Activated T-cell treated with anti-CD3 and anti-CD28 coated beads, Interleukin-2, amount 50 U/mL, for 24 hours (primary cell): Measurements from ENCODE around the gene RPS21.

Experiments used
- DNase-seq: peaks from one replicate; pipeline ENCODE4 v3.0.0-alpha.2; 2020
- H3K27ac Mint-ChIP-seq: 2 replicates; pipeline ENCODE4 v1.8.0; 2020; ENCODE audit warnings: mild to moderate bottlenecking, mixed read lengths
- H3K27me3 Mint-ChIP-seq: 2 replicates; pipeline ENCODE4 v1.8.0; 2020; ENCODE audit warnings: mixed read lengths
- H3K36me3 Mint-ChIP-seq: 2 replicates; pipeline ENCODE4 v1.8.0; 2020; ENCODE audit warnings: low read depth, mixed read lengths
- H3K4me1 Mint-ChIP-seq: 2 replicates; pipeline ENCODE4 v1.8.0; 2020; ENCODE audit warnings: low read depth, mixed read lengths
- H3K4me3 Mint-ChIP-seq: 2 replicates; pipeline ENCODE4 v1.8.0; 2020; ENCODE audit warnings: mild to moderate bottlenecking, moderate library complexity, mixed read lengths
- H3K9me3 Mint-ChIP-seq: 2 replicates; pipeline ENCODE4 v1.8.0; 2020; ENCODE audit warnings: mixed read lengths

RPS21 gene

DNA sequence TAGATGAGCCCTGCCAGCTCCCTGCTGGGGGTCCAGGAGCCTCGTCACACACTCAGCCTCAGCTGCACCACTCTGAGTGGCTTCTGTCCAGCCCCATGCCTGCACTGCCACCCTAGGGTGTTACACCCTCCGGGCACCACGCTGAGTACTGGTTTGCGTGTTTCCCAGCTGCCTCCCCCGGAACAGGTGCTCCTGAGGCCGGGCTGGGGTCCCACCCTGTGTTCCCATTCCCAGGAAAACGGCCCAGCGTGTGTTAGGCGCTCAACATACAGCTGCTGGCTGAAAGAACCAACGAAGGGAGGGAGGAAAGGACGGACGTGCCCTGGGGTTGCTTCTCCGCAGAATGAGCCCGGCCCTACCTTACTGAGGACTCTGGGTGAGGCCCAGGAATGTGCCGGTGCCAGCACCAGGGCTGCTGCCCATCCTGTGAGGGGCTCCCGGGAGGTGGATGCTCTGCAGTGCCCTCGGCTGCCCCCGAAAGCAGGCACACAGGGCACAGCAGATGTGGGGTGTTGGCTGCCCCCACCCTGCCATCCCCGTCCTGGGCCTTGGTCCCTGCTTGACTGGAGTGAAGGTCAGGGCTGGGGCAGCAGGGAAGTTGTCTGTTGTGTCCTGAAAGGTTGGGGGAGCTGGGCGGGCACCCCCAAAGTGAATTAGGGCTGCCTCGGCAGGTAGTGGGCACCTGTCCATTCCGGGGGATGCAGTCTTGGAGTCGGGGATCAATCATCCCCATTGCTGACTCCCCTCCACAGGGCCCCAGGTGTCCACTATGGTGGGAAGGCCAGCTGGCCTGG, 36.1 kb upstream of the RPS21 start:
- DNase-seq, result no peak
- no peak overlapping the region for H3K4me3 Mint-ChIP-seq
- peaks cover 1% of the 10 kb centered on the region for H3K27me3 Mint-ChIP-seq
- peaks cover 5% of the 10 kb centered on the region for H3K9me3 Mint-ChIP-seq
- H3K36me3 Mint-ChIP-seq, result no peaks in the 10 kb centered on the region
- H3K4me1 Mint-ChIP-seq, result no peaks in the 10 kb centered on the region
- H3K27ac Mint-ChIP-seq, result no peak overlapping the region

- no peak for DNase-seq
- peaks cover 5% of the 10 kb centered on the region for H3K9me3 Mint-ChIP-seq
- H3K27ac Mint-ChIP-seq, result no peak overlapping the region
- no peak overlapping the region for H3K4me3 Mint-ChIP-seq
- no peaks in the 10 kb centered on the region for H3K4me1 Mint-ChIP-seq
- H3K27me3 Mint-ChIP-seq, result peaks cover 6% of the 10 kb centered on the region
- no peaks in the 10 kb centered on the region for H3K36me3 Mint-ChIP-seq
These were observed 35.2 kb upstream of the RPS21 start for GRCh38 chr20:62351469-62352401.

DNA sequence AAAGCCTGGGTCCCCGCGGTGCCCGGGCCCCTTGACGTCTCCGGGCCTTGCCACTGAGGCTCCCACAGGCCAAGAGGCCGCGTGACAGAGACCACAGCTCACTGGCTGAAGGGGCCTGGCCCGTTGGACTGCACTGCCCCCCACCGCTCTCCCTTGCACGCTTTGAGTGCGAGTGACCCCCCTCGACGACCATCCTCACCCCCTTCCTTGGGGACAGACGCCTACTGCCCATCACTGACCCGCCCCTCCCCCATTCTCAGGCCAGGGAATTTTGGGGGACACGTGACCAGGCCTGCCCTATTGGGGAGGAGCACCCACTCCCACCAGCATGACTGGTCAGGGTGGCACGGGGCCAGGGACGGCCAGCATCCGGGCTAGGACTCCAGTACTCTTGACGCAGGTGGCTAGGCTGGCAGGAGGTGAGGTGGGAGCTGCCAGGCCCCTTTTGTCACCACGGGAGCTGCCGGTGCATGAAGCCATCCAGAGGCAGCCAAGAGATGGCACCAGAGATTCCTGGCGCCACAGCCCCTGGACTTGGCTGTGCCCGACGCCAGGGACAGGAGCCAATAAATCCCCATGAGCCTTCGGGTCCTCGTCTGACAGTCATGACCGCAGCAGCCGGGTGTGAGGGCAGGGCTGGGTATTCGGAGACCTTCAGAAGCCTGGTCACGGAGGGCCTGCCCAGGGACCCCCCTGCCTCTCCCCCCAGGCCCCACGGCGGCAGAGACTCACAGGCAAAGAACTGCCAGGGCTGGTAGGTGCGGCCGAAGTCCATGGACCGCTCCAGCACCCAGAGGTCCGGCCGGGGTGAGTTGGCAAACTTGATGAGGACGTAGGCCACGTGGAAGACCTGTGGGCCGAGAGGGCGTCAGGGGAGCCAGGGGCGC, 34.3 kb upstream of the RPS21 start:
- peaks cover 6% of the 10 kb centered on the region for H3K27me3 Mint-ChIP-seq
- no peak overlapping the region for H3K27ac Mint-ChIP-seq
- no peaks in the 10 kb centered on the region for H3K36me3 Mint-ChIP-seq
- DNase-seq, result no peak
- peaks cover 5% of the 10 kb centered on the region for H3K9me3 Mint-ChIP-seq
- no peaks in the 10 kb centered on the region for H3K4me1 Mint-ChIP-seq
- H3K4me3 Mint-ChIP-seq, result no peak overlapping the region

GRCh38 chr20:62353289-62354030, 33.4 kb upstream of the RPS21 start:
- no peaks in the 10 kb centered on the region for H3K36me3 Mint-ChIP-seq
- H3K9me3 Mint-ChIP-seq, result peaks cover 5% of the 10 kb centered on the region
- H3K27ac Mint-ChIP-seq, result no peak overlapping the region
- no peaks in the 10 kb centered on the region for H3K4me1 Mint-ChIP-seq
- H3K4me3 Mint-ChIP-seq, result no peak overlapping the region
- peaks cover 6% of the 10 kb centered on the region for H3K27me3 Mint-ChIP-seq
- DNase-seq, result no peak

- H3K4me3 Mint-ChIP-seq, result no peak overlapping the region
- H3K4me1 Mint-ChIP-seq, result no peaks in the 10 kb centered on the region
- H3K36me3 Mint-ChIP-seq, result no peaks in the 10 kb centered on the region
- peaks cover 6% of the 10 kb centered on the region for H3K27me3 Mint-ChIP-seq
- H3K9me3 Mint-ChIP-seq, result peaks cover 2% of the 10 kb centered on the region
- H3K27ac Mint-ChIP-seq, result no peak overlapping the region
- no peak for DNase-seq
These were observed 32.7 kb upstream of the RPS21 start for GRCh38 chr20:62354031-62354808.

DNA sequence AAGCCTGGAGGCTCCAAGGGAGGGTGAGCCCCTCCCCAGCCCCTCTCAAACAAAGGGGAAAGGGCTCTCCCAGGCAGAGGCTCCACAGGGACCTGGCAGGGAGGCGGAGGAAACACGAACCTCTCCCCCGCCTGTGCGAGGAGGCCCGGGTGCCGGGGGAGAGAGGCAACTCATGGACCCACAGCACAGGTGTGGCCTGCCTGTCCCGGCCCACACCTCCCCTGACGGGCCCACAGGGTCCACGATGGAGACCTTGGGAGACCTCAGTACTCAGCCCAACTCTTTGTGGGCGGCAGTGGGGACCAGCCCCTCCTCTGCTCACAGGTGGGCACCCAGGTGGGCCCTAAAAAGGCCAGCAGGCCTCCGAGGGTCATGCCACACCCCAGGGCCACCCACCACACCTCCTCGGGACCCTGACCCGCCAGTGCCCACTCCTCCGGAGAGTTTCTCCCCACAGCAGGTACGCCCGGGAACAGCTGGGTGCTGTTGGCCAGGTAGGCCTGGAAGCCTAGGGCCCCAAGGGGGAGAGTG, 32.0 kb upstream of the RPS21 start:
- no peak overlapping the region for H3K27ac Mint-ChIP-seq
- no peaks in the 10 kb centered on the region for H3K9me3 Mint-ChIP-seq
- no peak for DNase-seq
- H3K36me3 Mint-ChIP-seq, result no peaks in the 10 kb centered on the region
- H3K4me3 Mint-ChIP-seq, result no peak overlapping the region
- H3K27me3 Mint-ChIP-seq, result peaks cover 6% of the 10 kb centered on the region
- H3K4me1 Mint-ChIP-seq, result no peaks in the 10 kb centered on the region

- no peaks in the 10 kb centered on the region for H3K36me3 Mint-ChIP-seq
- no peak overlapping the region for H3K27ac Mint-ChIP-seq
- no peaks in the 10 kb centered on the region for H3K9me3 Mint-ChIP-seq
- H3K4me1 Mint-ChIP-seq, result no peaks in the 10 kb centered on the region
- H3K27me3 Mint-ChIP-seq, result peaks cover 6% of the 10 kb centered on the region
- no peak overlapping the region for H3K4me3 Mint-ChIP-seq
- DNase-seq, result no peak
These were observed 31.4 kb upstream of the RPS21 start for GRCh38 chr20:62355516-62355877.

DNA sequence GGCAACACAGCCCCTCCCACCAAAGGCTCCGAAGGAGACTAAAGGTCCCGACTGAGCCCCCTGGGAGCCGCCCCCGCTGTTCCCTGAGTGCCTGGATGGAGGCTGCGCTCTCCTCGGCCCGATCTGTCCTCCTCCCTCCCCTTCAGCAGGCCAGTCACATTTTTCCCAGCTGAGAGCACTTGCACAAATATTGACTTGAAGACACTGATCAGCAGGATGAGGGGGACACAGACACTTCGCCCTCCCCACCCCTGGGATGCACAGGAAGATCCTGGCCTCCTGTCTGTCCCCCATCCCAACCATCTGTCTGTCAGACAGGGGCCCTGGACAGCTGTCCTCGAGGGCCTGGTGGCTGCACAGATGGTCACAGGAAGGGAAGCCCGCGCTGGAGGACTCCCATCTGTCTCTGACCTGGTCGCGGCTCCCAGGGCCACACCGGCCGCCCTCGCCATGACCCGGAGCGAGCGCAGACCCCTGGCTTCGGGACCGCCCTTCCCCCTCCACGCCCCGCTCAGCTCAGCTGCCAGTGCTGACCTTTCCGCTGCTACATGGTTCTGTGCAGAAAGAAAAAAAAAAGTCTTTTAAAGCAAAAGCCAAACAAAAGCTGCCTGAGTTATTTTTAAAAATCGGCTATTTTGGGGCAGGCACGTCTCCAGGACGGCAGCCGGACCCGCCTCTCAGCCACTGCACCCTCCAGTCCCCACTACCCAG, 30.9 kb upstream of the RPS21 start:
- H3K27ac Mint-ChIP-seq, result no peak overlapping the region
- no peak for DNase-seq
- no peak overlapping the region for H3K4me3 Mint-ChIP-seq
- H3K36me3 Mint-ChIP-seq, result no peaks in the 10 kb centered on the region
- H3K9me3 Mint-ChIP-seq, result no peaks in the 10 kb centered on the region
- H3K4me1 Mint-ChIP-seq, result no peaks in the 10 kb centered on the region
- peaks cover 6% of the 10 kb centered on the region for H3K27me3 Mint-ChIP-seq

- Mint-ChIP-seq H3K27ac (no peak overlapping the region), H3K36me3 (no peaks in the 10 kb centered on the region), H3K9me3 (no peaks in the 10 kb centered on the region), H3K4me1 (no peaks in the 10 kb centered on the region), H3K27me3 (peaks cover 6% of the 10 kb centered on the region), H3K4me3 (no peak overlapping the region)
- no peak for DNase-seq
These were observed 30.2 kb upstream of the RPS21 start for GRCh38 chr20:62356589-62357186.

DNA sequence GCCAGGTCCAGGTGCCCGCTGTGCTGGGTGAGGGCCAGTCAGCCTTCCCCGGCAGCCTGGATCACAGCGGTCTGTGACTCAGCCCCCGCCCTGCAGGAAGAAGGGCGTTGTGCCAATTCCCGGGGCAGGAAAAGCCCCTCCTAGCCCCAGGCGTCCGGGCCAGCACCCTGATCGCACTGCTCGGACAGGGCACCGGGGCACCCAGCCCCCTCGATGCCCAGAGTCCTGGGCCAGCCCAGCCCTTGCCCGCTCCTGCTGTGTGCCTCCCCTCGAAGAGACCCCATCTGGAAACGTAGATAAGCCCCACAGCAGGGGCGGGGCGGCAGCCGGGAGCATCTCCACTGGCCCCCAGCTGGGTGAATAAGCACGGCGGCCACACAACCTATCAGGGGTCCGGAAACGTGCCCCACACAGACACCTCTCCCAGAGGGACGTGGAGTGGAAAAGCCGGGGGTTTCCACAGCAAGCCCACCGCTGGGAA, 29.7 kb upstream of the RPS21 start:
- Mint-ChIP-seq H3K36me3 (no peaks in the 10 kb centered on the region), H3K4me3 (no peak overlapping the region), H3K4me1 (no peaks in the 10 kb centered on the region), H3K27me3 (peaks cover 11% of the 10 kb centered on the region), H3K27ac (no peak overlapping the region), H3K9me3 (no peaks in the 10 kb centered on the region)
- no peak for DNase-seq

GRCh38 chr20:62357681-62358080, 29.2 kb upstream of the RPS21 start:
- Mint-ChIP-seq H3K27me3 (peaks cover 11% of the 10 kb centered on the region), H3K27ac (no peak overlapping the region), H3K36me3 (no peaks in the 10 kb centered on the region), H3K4me1 (no peaks in the 10 kb centered on the region), H3K9me3 (no peaks in the 10 kb centered on the region), H3K4me3 (no peak overlapping the region)
- no peak for DNase-seq
